HFFc6 (cell line): ENCODE data around the gene GNG14. TPM values are rescaled to one million over a fixed set of nuclear protein-coding genes. Genes with fewer than 3 reads are reported as not detected.

Experiments
- DNase-seq: peaks from one replicate; pipeline ENCODE4 v3.0.0-alpha.2; 2018
- H3K27ac Mint-ChIP-seq: 2 replicates; pipeline ENCODE4 v1.8.0; 2020; ENCODE audit warnings: mild to moderate bottlenecking, mixed read lengths
- H3K27me3 Mint-ChIP-seq: 2 replicates; pipeline ENCODE4 v1.8.0; 2021; ENCODE audit warnings: mild to moderate bottlenecking, moderate library complexity, mixed read lengths; ENCODE audit not compliant: insufficient read depth
- H3K36me3 Mint-ChIP-seq: 2 replicates; pipeline ENCODE4 v1.8.0; 2021; ENCODE audit warnings: low read depth, mixed read lengths
- H3K4me1 Mint-ChIP-seq: 2 replicates; pipeline ENCODE4 v1.8.0; 2020; ENCODE audit warnings: low read depth, mixed read lengths
- H3K4me3 Mint-ChIP-seq: 2 replicates; pipeline ENCODE4 v1.8.0; 2020; ENCODE audit warnings: mild to moderate bottlenecking, moderate library complexity, mixed read lengths
- H3K9me3 Mint-ChIP-seq: 2 replicates; pipeline ENCODE4 v1.8.0; 2020; ENCODE audit warnings: mild to moderate bottlenecking, mixed read lengths
- total RNA-seq, 6 experiments: library from RNA; stranded (reverse); fragmentation: NEBNext Ultra II Directional; extraction: Animal tissue kit (Norgen Biotek cat#: 25700); gene quantifications; 2 replicates in 1 of 6; 3 replicates in 5 of 6; pipeline ENCODE4 v1.2.3, GENCODE V29; 2021
- TF ChIP-seq, protein P1 (sequence below): fragments of 200-600 bp; sonication (generic); IDR thresholded peaks from 2 replicates; pipeline ENCODE4 v1.5.0; 2021; ENCODE audit warnings: antibody characterized with exemption, mild to moderate bottlenecking

The GNG14 gene
- total RNA-seq, 6 experiments from 2014 or later = not detected

- DNase-seq = no peak
- peaks cover 5% of the 10 kb centered on the region; the same call in 1 of the 2 replicates for H3K36me3 Mint-ChIP-seq
- TF ChIP-seq, protein P1, sequence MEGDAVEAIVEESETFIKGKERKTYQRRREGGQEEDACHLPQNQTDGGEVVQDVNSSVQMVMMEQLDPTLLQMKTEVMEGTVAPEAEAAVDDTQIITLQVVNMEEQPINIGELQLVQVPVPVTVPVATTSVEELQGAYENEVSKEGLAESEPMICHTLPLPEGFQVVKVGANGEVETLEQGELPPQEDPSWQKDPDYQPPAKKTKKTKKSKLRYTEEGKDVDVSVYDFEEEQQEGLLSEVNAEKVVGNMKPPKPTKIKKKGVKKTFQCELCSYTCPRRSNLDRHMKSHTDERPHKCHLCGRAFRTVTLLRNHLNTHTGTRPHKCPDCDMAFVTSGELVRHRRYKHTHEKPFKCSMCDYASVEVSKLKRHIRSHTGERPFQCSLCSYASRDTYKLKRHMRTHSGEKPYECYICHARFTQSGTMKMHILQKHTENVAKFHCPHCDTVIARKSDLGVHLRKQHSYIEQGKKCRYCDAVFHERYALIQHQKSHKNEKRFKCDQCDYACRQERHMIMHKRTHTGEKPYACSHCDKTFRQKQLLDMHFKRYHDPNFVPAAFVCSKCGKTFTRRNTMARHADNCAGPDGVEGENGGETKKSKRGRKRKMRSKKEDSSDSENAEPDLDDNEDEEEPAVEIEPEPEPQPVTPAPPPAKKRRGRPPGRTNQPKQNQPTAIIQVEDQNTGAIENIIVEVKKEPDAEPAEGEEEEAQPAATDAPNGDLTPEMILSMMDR = no peak
- no peak overlapping the region for H3K27ac Mint-ChIP-seq
- H3K9me3 Mint-ChIP-seq = no peaks in the 10 kb centered on the region
- H3K27me3 Mint-ChIP-seq = peaks cover 4% of the 10 kb centered on the region; the same call in 1 of the 2 replicates
- H3K4me1 Mint-ChIP-seq = peaks cover 30% of the 10 kb centered on the region
- H3K4me3 Mint-ChIP-seq = no peak overlapping the region
Observed at GRCh38 chr19:12664406-12665280, 23.2 kb upstream of the GNG14 start.

DNA sequence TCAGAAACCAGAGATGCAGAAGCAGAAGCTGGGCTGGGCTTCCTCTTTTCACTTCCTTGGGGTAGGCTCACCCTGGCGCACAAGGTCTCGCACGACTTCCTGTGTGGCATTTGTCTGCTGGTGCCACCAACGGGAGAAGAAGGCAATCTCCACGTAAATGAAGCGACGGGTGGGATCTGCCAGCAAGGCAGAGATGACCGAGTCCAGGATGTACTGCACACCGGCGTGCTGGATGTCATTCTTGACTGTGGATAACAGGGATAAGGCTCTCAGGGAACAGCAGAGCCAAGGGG, 22.6 kb upstream of the GNG14 start:
- DNase-seq = no peak
- peaks cover 5% of the 10 kb centered on the region; the same call in 1 of the 2 replicates for H3K36me3 Mint-ChIP-seq
- H3K4me3 Mint-ChIP-seq = no peak overlapping the region
- no peak overlapping the region for H3K27ac Mint-ChIP-seq
- TF ChIP-seq, protein P1 = no peak
- peaks cover 4% of the 10 kb centered on the region; the same call in 1 of the 2 replicates for H3K27me3 Mint-ChIP-seq
- no peaks in the 10 kb centered on the region for H3K9me3 Mint-ChIP-seq
- peaks cover 32% of the 10 kb centered on the region for H3K4me1 Mint-ChIP-seq

DNA sequence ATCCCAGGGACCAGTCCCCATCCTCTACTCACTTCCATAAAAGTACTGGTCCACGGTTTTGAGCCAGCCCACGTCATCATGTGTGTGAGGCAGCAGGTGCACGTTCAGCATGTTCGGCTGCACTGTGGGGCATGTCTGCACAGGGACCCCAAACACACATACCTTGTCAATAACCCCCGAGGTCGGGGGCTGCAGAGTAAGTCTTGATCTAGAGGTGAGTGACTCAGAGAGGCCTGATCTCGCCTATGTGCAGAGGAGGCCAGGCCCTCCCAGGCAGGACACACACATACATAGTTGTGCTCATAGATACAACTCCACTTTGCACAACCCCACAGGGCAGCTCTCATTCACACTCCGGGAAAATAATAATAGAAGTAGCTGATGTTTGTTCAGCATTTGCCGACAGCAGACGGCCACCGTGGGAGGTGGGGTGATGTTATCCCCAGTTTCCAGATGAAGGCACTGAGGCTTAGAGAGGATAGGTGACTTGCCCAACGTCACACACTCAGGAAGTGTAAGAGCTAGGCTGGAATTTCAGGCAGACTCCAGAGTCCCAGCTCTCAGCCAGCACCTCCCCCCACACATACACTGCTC, 22.0 kb upstream of the GNG14 start:
- Mint-ChIP-seq H3K36me3 (peaks cover 5% of the 10 kb centered on the region; the same call in 1 of the 2 replicates), H3K4me3 (peak overlapping the region; percentile 95), H3K27me3 (peaks cover 4% of the 10 kb centered on the region; the same call in 1 of the 2 replicates), H3K9me3 (no peaks in the 10 kb centered on the region), H3K27ac (peak overlapping the region; percentile 70), H3K4me1 (peaks cover 38% of the 10 kb centered on the region)
- TF ChIP-seq, protein P1 = no peak
- no peak for DNase-seq

GRCh38 chr19:12666265-12667048, 21.3 kb upstream of the GNG14 start, which contains the start of the genes MAN2B1 and WDR83:
MAN2B1 (minus strand) TSS chr19:12666742; CDS start chr19:12666701, 41 bp downstream.
WDR83 (plus strand) TSS chr19:12666807; CDS start chr19:12669791, 2,984 bp downstream.
- DNase-seq = no peak
- peaks cover 4% of the 10 kb centered on the region; the same call in 1 of the 2 replicates for H3K27me3 Mint-ChIP-seq
- TF ChIP-seq, protein P1 = no peak
- peak within 1 kb of the TSS; percentile 95 for H3K4me3 Mint-ChIP-seq
- H3K27ac Mint-ChIP-seq = peak within 1 kb of the TSS; percentile 70
- H3K4me1 Mint-ChIP-seq = peaks cover 38% of the 10 kb centered on the region
- H3K36me3 Mint-ChIP-seq = peaks cover 5% of the 10 kb centered on the region; the same call in 1 of the 2 replicates
- H3K9me3 Mint-ChIP-seq = no peaks in the 10 kb centered on the region

GRCh38 chr19:12667731-12668302, 20.0 kb upstream of the GNG14 start:
- TF ChIP-seq, protein P1 = no peak
- H3K4me1 Mint-ChIP-seq = peaks cover 45% of the 10 kb centered on the region
- H3K27me3 Mint-ChIP-seq = peaks cover 4% of the 10 kb centered on the region; the same call in 1 of the 2 replicates
- peak overlapping the region; percentile 95 for H3K4me3 Mint-ChIP-seq
- H3K9me3 Mint-ChIP-seq = no peaks in the 10 kb centered on the region
- DNase-seq = no peak
- H3K36me3 Mint-ChIP-seq = peaks cover 12% of the 10 kb centered on the region
- peak overlapping the region; percentile 100 for H3K27ac Mint-ChIP-seq
